Body of pancreas (tissue), 4 donors: ENCODE results near the gene PDIA2. TPM values are rescaled to one million over a fixed set of nuclear protein-coding genes. Genes with fewer than 3 reads are reported as not detected.

Experiments
- ATAC-seq: fragments of 150-250 bp; one replicate; pipeline ENCODE4 v1.9.1; 2016
- DNase-seq, 4 donors: peaks; one replicate each; pipeline ENCODE4 v3.0.0-alpha.2; 2019
- H3K27ac ChIP-seq, 4 donors: fragments of 200-600 bp; sonication (generic); 1 replicate in 3 of 4; 2 replicates in 1 of 4; pipeline versions ENCODE4 v1.5.1 to v1.6.1; 2016 to 2019; ENCODE audit warnings: mild to moderate bottlenecking in 1 of 4, mixed read lengths in 1 of 4, moderate library complexity in 1 of 4
- H3K27me3 ChIP-seq, 2 donors: fragments of 200-600 bp; sonication (generic); one replicate each; pipeline ENCODE4 v1.6.0; 2016; ENCODE audit warnings: mild to moderate bottlenecking in 1 of 2
- H3K36me3 ChIP-seq, 2 donors: fragments of 200-600 bp; sonication (generic); replicated peaks in 1 of 2; 2 replicates each; pipeline ENCODE4 v1.5.1; 2016; ENCODE audit warnings: low read depth in 2 of 2; ENCODE audit not compliant: insufficient read depth in 1 of 2
- H3K4me1 ChIP-seq: fragments of 200-600 bp; sonication (generic); one replicate; pipeline ENCODE4 v1.6.0; 2016
- H3K4me3 ChIP-seq, 2 donors: fragments of 200-600 bp; sonication (generic); 1 replicate in 1 of 2; 2 replicates in 1 of 2; pipeline ENCODE4 v1.5.1; 2016 to 2019
- H3K9me3 ChIP-seq, 3 donors: fragments of 200-600 bp; sonication (generic); 1 replicate in 2 of 3; 2 replicates in 1 of 3; pipeline ENCODE4 v1.5.1; 2016
- CTCF ChIP-seq, 7 experiments: fragments of 450-650 bp in 4 of 7; fragments of 200-600 bp in 3 of 7; sonication (generic) in 3 of 7; IDR thresholded peaks; one replicate each; pipeline ENCODE4 v1.5.1; 2016 to 2019; ENCODE audit warnings: antibody characterized with exemption in 7 of 7
- POLR2A ChIP-seq, 3 donors: fragments of 450-650 bp; IDR thresholded peaks; one replicate each; pipeline ENCODE4 v1.6.1; 2016; ENCODE audit warnings: antibody characterized with exemption in 3 of 3, mild to moderate bottlenecking in 2 of 3
- WGBS, 2 donors: methylation state at CpG; one replicate each; pipeline ENCODE4 v1.1.5; 2017; 5-methylcytosine and 5-hydroxymethylcytosine counted together
- intact Hi-C: fragments of 100-400 bp; cut with DNase I; formaldehyde crosslinking; loops from one replicate; pipeline ENCODE4 v1.15.1; 2023
- total RNA-seq, 2 donors: library from RNA; depleted of rRNA; stranded (reverse); fragments of >200 nt; gene quantifications; one replicate each; pipeline ENCODE4 v1.1.0, GENCODE V29; 2016

PDIA2 gene
- total RNA-seq, 2 donors from 2014 or later = 517 to 2,271 TPM

- intact Hi-C loops = no loop called here
- H3K27me3 ChIP-seq = no peaks in the 10 kb centered on the region
- ATAC-seq (no peak), DNase-seq (no peak)
- H3K36me3 ChIP-seq = no peaks in the 10 kb centered on the region
- TF ChIP-seq CTCF (IDR thresholded peaks at IDR 0.05) (no peak), POLR2A (IDR thresholded peaks at IDR 0.05) (no peak)
- WGBS, 2 donors = 34 to 40% methylated on average over 1 to 7 of the region's 7 CpGs
- H3K27ac ChIP-seq = peak overlapping the region; percentile 68 to 91 (median 80)
- H3K4me1 ChIP-seq = peaks cover 37% of the 10 kb centered on the region
- H3K4me3 ChIP-seq = peak overlapping the region in 1 of 2 donors; percentile 4
- no peaks in the 10 kb centered on the region for H3K9me3 ChIP-seq
Measured at GRCh38 chr16:279531-279930, 3.4 kb upstream of the PDIA2 start.

- intact Hi-C loops = no loop called here
- WGBS, 2 donors = 6% methylated on average over 24 of the region's 47 CpGs; no CpG with 5 or more reads in 1 of the 2 donors
- no peak for TF ChIP-seq CTCF (IDR thresholded peaks at IDR 0.05)
- TF ChIP-seq POLR2A (IDR thresholded peaks at IDR 0.05) = no peak
- peak overlapping the region in 1 of 2 donors; percentile 36 for H3K4me3 ChIP-seq
- no peaks in the 10 kb centered on the region for H3K9me3 ChIP-seq
- peak overlapping the region; percentile 68 to 91 (median 80) for H3K27ac ChIP-seq
- H3K36me3 ChIP-seq = no peaks in the 10 kb centered on the region
- peaks cover 37% of the 10 kb centered on the region for H3K4me1 ChIP-seq
- no peaks in the 10 kb centered on the region for H3K27me3 ChIP-seq
- ATAC-seq (no peak), DNase-seq (no peak)
Measured at GRCh38 chr16:280005-280460, 2.9 kb upstream of the PDIA2 start.

- no peaks in the 10 kb centered on the region for H3K36me3 ChIP-seq
- no peaks in the 10 kb centered on the region for H3K9me3 ChIP-seq
- intact Hi-C loops = no loop called here
- ATAC-seq = peak; percentile 20
- H3K27me3 ChIP-seq = no peaks in the 10 kb centered on the region
- peak within 1 kb of the TSS; percentile 36 to 43 for H3K4me3 ChIP-seq
- WGBS, 2 donors = 0% methylated on average over 20 of the region's 54 CpGs; no CpG with 5 or more reads in 1 of the 2 donors
- no peak for TF ChIP-seq CTCF (IDR thresholded peaks at IDR 0.05)
- no peak for TF ChIP-seq POLR2A (IDR thresholded peaks at IDR 0.05)
- no peak for DNase-seq
- peaks cover 38% of the 10 kb centered on the region for H3K4me1 ChIP-seq
- peak within 1 kb of the TSS; percentile 82 to 91 (median 89) for H3K27ac ChIP-seq
Measured at GRCh38 chr16:280552-280951, 2.4 kb upstream of the PDIA2 start, which contains the start of gene ARHGDIG. Gene ARHGDIG, plus strand, starts transcription at chr16:280591. Its CDS starts 90 bp downstream, at chr16:280681.

- Histone ChIP-seq H3K27me3 (no peaks in the 10 kb centered on the region), H3K27ac (peak overlapping the region; percentile 82 to 90 (median 87)), H3K4me1 (peaks cover 35% of the 10 kb centered on the region), H3K4me3 (peak overlapping the region in 1 of 2 donors; percentile 43), H3K36me3 (no peaks in the 10 kb centered on the region), H3K9me3 (no peaks in the 10 kb centered on the region)
- intact Hi-C loops = no loop called here
- 0 to 20% methylated on average over 3 to 27 of the region's 27 CpGs for WGBS, 2 donors
- ATAC-seq (no peak), DNase-seq (no peak)
- TF ChIP-seq POLR2A (IDR thresholded peaks at IDR 0.05) = peak in 1 of 3 donors; percentile 9
- TF ChIP-seq CTCF (IDR thresholded peaks at IDR 0.05) = no peak
Measured at GRCh38 chr16:280991-281659, 1.8 kb upstream of the PDIA2 start.
